GM19193 (cell line): ENCODE measurements around the gene FAM170B.

ENCODE experiments used
- POLR2A ChIP-seq: IDR thresholded peaks from 4 replicates; pipeline ENCODE4 v1.6.1; 2011; ENCODE audit not compliant: insufficient read depth, insufficient read length; ENCODE audit errors: extremely low read depth

Gene FAM170B

GRCh38 chr10:49144058-49144720 is 10.4 kb upstream of the FAM170B start:
- no peak for TF ChIP-seq POLR2A

DNA sequence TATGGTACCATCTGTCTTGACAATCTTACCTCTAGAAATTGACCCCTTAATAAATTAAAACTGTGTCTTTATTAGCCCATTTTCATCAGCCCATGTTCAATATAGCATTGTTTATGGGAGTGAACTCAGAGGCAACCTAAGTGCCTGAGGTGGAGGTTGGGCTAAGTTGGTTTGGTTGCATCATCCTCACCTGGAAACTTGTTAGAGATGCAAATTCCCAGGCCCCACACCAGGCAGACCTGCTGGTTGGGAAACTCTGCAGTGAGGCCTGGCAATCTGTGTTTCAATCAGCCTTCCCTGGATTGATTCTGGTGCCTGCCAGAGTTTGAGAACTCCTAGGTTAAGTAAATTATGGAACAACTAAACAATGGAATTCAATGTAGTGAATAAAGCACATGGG is 9.4 kb upstream of the FAM170B start:
- no peak for TF ChIP-seq POLR2A

DNA sequence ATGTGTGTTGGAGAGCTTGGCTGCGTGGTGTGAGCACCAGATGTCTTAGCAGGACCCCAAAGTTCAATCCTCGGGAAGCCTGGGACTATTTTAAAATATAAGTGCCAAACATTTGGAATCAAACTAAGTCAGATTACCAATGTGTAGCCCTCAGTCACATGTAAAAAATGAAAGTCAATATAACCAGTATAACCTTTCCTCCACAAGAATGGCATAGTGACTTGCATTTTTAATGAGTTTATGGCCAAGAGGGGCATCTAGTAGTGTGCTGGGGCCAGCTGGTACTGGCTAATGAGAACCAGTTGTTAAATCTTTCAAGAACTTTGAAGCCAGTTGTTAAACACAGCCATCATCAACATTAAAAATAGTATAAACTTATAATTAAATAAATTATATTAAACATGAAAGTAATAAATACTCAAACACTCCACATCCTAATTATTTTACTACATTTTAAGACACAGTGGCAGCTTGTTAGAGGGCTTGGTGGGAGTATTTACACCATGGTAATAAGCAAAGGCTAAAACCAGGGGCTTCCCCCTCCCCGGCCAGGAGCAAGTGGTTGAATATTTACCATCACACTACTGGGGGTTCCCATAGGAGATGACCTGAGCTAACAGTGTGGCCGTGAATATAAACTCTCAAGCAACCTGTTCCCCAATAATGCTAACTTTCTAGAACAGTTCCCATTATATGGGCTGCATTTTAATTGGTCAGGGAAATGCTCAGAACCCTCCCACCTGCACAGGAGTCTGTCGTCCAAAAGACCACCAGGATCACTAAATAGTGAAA is 7.9 kb upstream of the FAM170B start:
- no peak for TF ChIP-seq POLR2A

GRCh38 chr10:49140304-49141177 is 6.7 kb upstream of the FAM170B start:
- TF ChIP-seq POLR2A, result no peak

GRCh38 chr10:49139846-49140195 is 6.0 kb upstream of the FAM170B start:
- TF ChIP-seq POLR2A, result no peak

DNA sequence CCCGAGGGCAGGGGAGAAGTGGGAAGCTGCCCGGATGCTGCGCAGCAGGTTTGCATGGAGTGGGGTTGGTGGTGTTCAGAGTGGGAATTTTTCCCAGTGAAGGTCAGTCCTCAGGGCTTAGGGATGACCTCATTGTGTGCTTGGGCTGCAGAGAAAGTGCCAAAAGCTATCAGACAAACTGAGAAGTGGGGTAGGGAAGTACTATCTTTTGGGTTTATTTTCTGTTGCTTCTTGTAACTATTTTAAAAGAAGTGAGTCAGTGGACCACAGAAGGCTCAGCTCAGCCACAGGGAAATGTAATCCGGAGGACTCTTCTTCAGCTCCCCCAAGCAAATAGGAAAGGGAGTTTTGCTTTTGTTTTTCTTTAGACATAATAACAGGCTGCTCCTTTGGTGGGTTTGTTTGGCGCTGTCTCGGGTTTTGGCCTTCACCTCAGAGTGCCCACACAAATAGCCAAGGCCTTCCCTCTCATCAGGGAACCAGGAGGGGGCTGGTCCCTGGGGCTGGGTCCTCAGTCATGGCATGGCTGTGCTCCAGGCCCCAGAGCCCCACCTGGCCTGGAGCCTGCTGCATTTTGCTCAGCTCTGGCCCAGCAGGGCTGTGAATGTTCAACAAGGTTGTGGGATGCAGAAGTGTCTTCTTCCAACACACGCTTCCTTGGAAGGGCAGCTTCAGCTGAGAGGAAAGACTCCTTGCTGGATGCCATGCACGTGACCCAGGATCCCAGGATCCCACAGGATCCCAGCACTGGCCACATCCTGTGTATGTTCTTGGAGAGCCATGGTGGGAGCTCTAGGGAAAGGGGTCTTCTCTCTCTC is 5.4 kb upstream of the FAM170B start:
- TF ChIP-seq POLR2A, result no peak

DNA sequence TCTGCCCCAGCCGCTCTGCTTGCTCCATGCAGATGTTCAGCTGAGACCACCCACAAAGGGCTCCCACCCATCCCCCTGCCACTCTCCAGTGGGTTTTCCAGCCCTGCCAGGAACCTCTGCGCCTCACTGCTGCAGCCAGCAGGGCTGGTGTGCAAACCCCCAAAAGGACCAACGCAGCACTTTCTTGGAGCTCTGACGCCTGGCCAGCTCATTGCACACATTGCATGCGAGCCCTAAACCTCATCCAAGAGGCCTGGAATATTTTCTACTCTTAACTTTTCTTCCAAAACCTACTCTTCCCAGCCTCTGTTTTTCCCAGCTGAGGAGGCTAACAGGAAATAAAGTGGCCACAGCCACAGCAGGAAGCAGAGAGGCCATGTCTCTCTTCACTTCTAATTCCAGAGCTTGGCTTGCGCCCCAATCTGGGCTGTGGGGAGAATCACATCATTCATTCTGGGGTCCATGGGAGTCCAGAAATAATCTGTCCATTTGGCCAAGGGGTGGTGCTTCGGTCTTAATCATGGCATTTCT is 4.6 kb upstream of the FAM170B start:
- no peak for TF ChIP-seq POLR2A

DNA sequence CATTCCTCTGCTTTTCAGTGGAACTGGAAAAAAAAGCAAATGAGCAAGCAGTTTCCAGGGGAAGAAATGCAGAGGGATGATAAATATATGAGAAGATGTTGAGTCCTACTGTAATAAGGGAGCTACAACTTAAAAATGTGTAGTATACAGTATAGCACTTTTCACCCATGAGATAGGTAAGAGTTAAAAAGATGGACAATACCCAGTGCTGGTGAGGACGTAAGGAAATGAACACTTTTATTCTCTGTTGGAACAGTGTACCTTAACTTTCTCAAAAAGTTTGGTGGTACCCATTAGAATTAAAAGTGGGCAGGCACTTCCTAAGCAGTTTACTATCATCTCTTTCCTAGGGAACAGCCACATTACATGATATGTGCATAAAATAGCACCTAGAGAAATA is 2.7 kb upstream of the FAM170B start:
- no peak for TF ChIP-seq POLR2A

GRCh38 chr10:49135575-49136313 is 1.9 kb upstream of the FAM170B start:
- TF ChIP-seq POLR2A, result no peak

GRCh38 chr10:49134327-49134726 is 506 bp upstream of the FAM170B start:
- TF ChIP-seq POLR2A, result no peak

GRCh38 chr10:49132362-49132737 is 1.5 kb downstream of the FAM170B start:
- no peak for TF ChIP-seq POLR2A

DNA sequence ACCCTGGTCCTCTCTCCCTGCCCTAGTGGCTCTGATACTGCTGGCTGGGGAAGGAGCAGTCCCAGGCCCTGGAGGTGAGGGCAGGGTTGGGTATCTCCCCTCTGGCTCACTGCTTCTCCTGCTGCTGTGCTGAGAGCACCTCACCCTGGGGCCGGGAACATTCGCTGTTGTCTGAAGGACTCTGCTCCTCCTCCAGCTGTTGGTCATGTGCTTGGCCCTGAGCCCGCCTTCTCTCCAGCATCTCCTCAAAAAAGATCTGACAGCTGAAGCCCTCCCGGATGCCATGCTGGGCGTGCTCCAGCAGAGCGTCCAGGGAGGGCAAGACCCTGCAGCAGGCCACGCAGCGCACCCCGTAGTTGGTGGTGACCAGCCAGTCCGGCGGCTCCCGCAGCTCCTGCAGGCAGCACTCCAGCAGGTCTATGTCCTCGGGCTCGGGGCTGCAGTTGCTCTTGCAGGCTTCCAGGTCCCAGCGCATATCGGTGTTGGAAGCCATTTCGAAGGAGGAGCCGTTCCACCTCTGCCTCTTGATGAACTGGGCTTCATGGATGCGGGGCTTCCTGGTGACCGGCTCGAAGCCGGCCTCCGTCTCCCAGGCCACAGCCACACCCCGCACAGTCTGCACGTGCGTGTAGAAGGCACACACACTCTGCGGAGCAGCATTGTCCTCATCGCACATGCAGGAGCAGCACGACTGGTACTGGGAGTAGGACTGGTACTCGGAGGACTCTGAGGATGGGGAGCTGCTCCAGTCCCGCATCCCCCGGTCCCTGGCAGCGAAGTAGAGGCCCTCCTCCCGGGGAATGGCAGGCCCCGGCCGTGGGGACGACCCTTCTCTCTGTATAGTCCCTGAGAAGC is 2.1 kb downstream of the FAM170B start:
- no peak for TF ChIP-seq POLR2A

DNA sequence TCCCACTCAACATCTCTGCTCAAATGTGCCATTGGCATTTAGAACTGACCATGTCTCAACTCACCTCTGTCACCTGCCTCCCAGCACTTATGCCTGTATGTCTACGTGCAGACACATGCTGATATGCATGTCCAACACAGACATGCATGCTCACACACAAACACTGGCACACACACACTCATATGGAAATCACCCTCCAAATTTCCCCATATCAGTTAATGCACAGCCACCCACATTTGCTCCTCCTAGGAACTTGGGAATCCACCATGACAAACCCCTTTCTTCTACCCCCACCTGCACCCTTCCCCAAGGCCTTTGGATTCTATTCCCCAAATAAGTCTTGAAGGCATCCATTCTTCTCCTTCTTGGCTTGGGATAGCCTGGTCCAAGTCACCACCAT is 4.4 kb downstream of the FAM170B start:
- no peak for TF ChIP-seq POLR2A

GRCh38 chr10:49128854-49129253 is 5.0 kb downstream of the FAM170B start:
- TF ChIP-seq POLR2A, result no peak
